IMR-90 (cell line): ENCODE results near the gene OR1J1.

Experiments
- BHLHE40 ChIP-seq: fragments of 150-350 bp; IDR thresholded peaks from 2 replicates; pipeline ENCODE4 v1.6.1; 2016; ENCODE audit warnings: mild to moderate bottlenecking, low read depth, low read length
- CEBPB ChIP-seq: IDR thresholded peaks from 2 replicates; pipeline ENCODE4 v1.6.1; 2012; ENCODE audit warnings: low read depth, low read length, improper control_type of control experiment
- MAFK ChIP-seq: IDR thresholded peaks from 2 replicates; pipeline ENCODE4 v1.6.1; 2012; ENCODE audit warnings: low read depth, low read length, improper control_type of control experiment
- MXI1 ChIP-seq: IDR thresholded peaks from 2 replicates; pipeline ENCODE4 v1.6.1; 2012; ENCODE audit warnings: low read depth, mild to moderate bottlenecking, low read length, moderate library complexity, borderline replicate concordance
- NFE2L2 ChIP-seq: fragments of 150-350 bp; IDR thresholded peaks from 2 replicates; pipeline ENCODE4 v1.6.1; 2016; ENCODE audit warnings: low read depth, mild to moderate bottlenecking, low read length
- POLR2A ChIP-seq: IDR thresholded peaks from 2 replicates; pipeline ENCODE4 v1.6.1; 2012; ENCODE audit warnings: mild to moderate bottlenecking, low read depth, low read length
- RCOR1 ChIP-seq: IDR thresholded peaks from 2 replicates; pipeline ENCODE4 v1.6.1; 2012; ENCODE audit warnings: mild to moderate bottlenecking, low read length, improper control_type of control experiment; ENCODE audit not compliant: insufficient replicate concordance
- SMC3 ChIP-seq: fragments of 150-350 bp; IDR thresholded peaks from 2 replicates; pipeline ENCODE4 v1.6.1; 2016; ENCODE audit warnings: low read depth, mild to moderate bottlenecking, antibody characterized with exemption, low read length, moderate library complexity
- TF ChIP-seq, protein P1 (sequence below): conservative IDR thresholded peaks from 2 replicates; pipeline ENCODE4 v1.5.1; 2012; ENCODE audit warnings: mild to moderate bottlenecking, low read depth, low read length, improper control_type of control experiment
- TF ChIP-seq, protein P2 (sequence below): fragments of 150-350 bp; IDR thresholded peaks from 2 replicates; pipeline ENCODE4 v1.6.1; 2016; ENCODE audit warnings: low read depth, mild to moderate bottlenecking, low read length, moderate library complexity, borderline replicate concordance
- TF ChIP-seq, protein P3 (sequence below): fragments of 150-350 bp; IDR thresholded peaks from 2 replicates; pipeline ENCODE4 v1.6.1; 2017; ENCODE audit warnings: mild to moderate bottlenecking, antibody characterized with exemption, low read length, low read depth

DNA sequence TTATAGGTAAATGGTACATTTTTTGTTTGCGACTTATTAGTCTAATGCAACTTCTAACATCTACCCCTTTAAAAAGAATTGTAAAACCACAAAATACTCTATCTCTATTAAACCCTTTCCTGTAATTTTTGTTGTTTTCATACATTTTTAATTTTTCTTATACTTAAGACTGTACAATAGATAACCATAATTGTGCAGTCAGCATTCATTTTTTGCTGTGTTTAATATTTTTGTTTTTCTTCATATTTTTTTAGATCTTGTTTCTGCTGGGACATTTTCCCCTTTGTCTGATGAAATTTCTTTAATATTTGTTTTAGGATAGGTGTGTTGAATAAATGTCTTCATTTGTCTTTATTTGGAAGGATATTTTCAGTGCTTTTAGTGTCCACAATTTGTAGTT lies 19.9 kb downstream of the OR1J1 start:
- TF ChIP-seq POLR2A (no peak), BHLHE40 (no peak), MAFK (peak; percentile 15; the same call in 1 of the 2 replicates), NFE2L2 (no peak), CEBPB (no peak), SMC3 (no peak), RCOR1 (no peak), MXI1 (no peak)
- TF ChIP-seq, protein P1, sequence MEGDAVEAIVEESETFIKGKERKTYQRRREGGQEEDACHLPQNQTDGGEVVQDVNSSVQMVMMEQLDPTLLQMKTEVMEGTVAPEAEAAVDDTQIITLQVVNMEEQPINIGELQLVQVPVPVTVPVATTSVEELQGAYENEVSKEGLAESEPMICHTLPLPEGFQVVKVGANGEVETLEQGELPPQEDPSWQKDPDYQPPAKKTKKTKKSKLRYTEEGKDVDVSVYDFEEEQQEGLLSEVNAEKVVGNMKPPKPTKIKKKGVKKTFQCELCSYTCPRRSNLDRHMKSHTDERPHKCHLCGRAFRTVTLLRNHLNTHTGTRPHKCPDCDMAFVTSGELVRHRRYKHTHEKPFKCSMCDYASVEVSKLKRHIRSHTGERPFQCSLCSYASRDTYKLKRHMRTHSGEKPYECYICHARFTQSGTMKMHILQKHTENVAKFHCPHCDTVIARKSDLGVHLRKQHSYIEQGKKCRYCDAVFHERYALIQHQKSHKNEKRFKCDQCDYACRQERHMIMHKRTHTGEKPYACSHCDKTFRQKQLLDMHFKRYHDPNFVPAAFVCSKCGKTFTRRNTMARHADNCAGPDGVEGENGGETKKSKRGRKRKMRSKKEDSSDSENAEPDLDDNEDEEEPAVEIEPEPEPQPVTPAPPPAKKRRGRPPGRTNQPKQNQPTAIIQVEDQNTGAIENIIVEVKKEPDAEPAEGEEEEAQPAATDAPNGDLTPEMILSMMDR = no peak
- TF ChIP-seq, protein P2, sequence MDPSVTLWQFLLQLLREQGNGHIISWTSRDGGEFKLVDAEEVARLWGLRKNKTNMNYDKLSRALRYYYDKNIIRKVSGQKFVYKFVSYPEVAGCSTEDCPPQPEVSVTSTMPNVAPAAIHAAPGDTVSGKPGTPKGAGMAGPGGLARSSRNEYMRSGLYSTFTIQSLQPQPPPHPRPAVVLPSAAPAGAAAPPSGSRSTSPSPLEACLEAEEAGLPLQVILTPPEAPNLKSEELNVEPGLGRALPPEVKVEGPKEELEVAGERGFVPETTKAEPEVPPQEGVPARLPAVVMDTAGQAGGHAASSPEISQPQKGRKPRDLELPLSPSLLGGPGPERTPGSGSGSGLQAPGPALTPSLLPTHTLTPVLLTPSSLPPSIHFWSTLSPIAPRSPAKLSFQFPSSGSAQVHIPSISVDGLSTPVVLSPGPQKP = no peak
- TF ChIP-seq, protein P3, sequence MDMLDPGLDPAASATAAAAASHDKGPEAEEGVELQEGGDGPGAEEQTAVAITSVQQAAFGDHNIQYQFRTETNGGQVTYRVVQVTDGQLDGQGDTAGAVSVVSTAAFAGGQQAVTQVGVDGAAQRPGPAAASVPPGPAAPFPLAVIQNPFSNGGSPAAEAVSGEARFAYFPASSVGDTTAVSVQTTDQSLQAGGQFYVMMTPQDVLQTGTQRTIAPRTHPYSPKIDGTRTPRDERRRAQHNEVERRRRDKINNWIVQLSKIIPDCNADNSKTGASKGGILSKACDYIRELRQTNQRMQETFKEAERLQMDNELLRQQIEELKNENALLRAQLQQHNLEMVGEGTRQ = no peak
